ENCODE measurements around the gene VGLL4.
"Not testable (repeated sequence)": the region's sequence is repeated elsewhere in the genome, so short reads cannot be mapped to it uniquely, and the experiment has no call there.

VGLL4 gene

GRCh38 chr3:11601446-11602238 lies 42.1 kb downstream of the VGLL4 start:
- H3K9me3 ChIP-seq (ENCODE audit: insufficient read depth, low read depth, low read length) = no peaks in the 10 kb centered on the region
- H3K9ac ChIP-seq (ENCODE audit: low read depth, low read length, poor library complexity, severe bottlenecking) = no peak overlapping the region
- H3K4me2 ChIP-seq (ENCODE audit: low read depth, low read length, poor library complexity, severe bottlenecking) = no peak overlapping the region
- no peaks in the 10 kb centered on the region for H3F3A ChIP-seq (ENCODE audit: low read depth)
- TF ChIP-seq CTCF (conservative IDR thresholded peaks at IDR 0.05; ENCODE audit: low read length) (no peak), EZH2phosphoT487 (IDR thresholded peaks at IDR 0.05; ENCODE audit: borderline replicate concordance) (no peak)
- no peak overlapping the region for H3K4me3 ChIP-seq (ENCODE audit: low read length, poor library complexity, severe bottlenecking)
- peaks cover 93% of the 10 kb centered on the region for H4K20me1 ChIP-seq (ENCODE audit: insufficient read depth, low read length, poor library complexity, severe bottlenecking)
- H3K9me2 ChIP-seq (replicated peaks; ENCODE audit: low read depth, low read length) = no peaks in the 10 kb centered on the region
- no peaks in the 10 kb centered on the region for H3K27me3 ChIP-seq (ENCODE audit: insufficient read depth, low read length, poor library complexity, severe bottlenecking)
- H2AFZ ChIP-seq (ENCODE audit: low read length) = no peak overlapping the region
- H3K36me3 ChIP-seq (ENCODE audit: insufficient read depth, low read length) = peaks cover 69% of the 10 kb centered on the region
- no peaks in the 10 kb centered on the region for H3K4me1 ChIP-seq (ENCODE audit: insufficient read depth, low read length, poor library complexity, severe bottlenecking)
- peaks cover 97% of the 10 kb centered on the region for H3K79me2 ChIP-seq (ENCODE audit: insufficient read depth, low read length)

- H3K9me2 ChIP-seq (replicated peaks; ENCODE audit: low read depth, low read length) = no peaks in the 10 kb centered on the region
- TF ChIP-seq CTCF (conservative IDR thresholded peaks at IDR 0.05; ENCODE audit: low read length) (no peak), EZH2phosphoT487 (IDR thresholded peaks at IDR 0.05; ENCODE audit: borderline replicate concordance) (no peak)
- H3F3A ChIP-seq (ENCODE audit: low read depth) = no peaks in the 10 kb centered on the region
- H2AFZ ChIP-seq (ENCODE audit: low read length) = no peak overlapping the region
- H3K27me3 ChIP-seq (ENCODE audit: insufficient read depth, low read length, poor library complexity, severe bottlenecking) = no peaks in the 10 kb centered on the region
- peaks cover 92% of the 10 kb centered on the region for H4K20me1 ChIP-seq (ENCODE audit: insufficient read depth, low read length, poor library complexity, severe bottlenecking)
- no peak overlapping the region for H3K4me3 ChIP-seq (ENCODE audit: low read length, poor library complexity, severe bottlenecking)
- H3K36me3 ChIP-seq (ENCODE audit: insufficient read depth, low read length) = peaks cover 71% of the 10 kb centered on the region
- H3K4me2 ChIP-seq (ENCODE audit: low read depth, low read length, poor library complexity, severe bottlenecking) = no peak overlapping the region
- H3K79me2 ChIP-seq (ENCODE audit: insufficient read depth, low read length) = peaks cover 96% of the 10 kb centered on the region
- no peaks in the 10 kb centered on the region for H3K9me3 ChIP-seq (ENCODE audit: insufficient read depth, low read depth, low read length)
- no peak overlapping the region for H3K9ac ChIP-seq (ENCODE audit: low read depth, low read length, poor library complexity, severe bottlenecking)
- H3K4me1 ChIP-seq (ENCODE audit: insufficient read depth, low read length, poor library complexity, severe bottlenecking) = no peaks in the 10 kb centered on the region
Measured at GRCh38 chr3:11600501-11601282, 43.0 kb downstream of the VGLL4 start.

- Histone ChIP-seq H3K9me3 (ENCODE audit: insufficient read depth, low read depth, low read length) (no peaks in the 10 kb centered on the region), H3K4me1 (ENCODE audit: insufficient read depth, low read length, poor library complexity, severe bottlenecking) (no peaks in the 10 kb centered on the region), H3K27me3 (ENCODE audit: insufficient read depth, low read length, poor library complexity, severe bottlenecking) (no peaks in the 10 kb centered on the region), H2AFZ (ENCODE audit: low read length) (no peak overlapping the region), H3K4me2 (ENCODE audit: low read depth, low read length, poor library complexity, severe bottlenecking) (no peak overlapping the region), H3K36me3 (ENCODE audit: insufficient read depth, low read length) (peaks cover 78% of the 10 kb centered on the region), H3K9ac (ENCODE audit: low read depth, low read length, poor library complexity, severe bottlenecking) (no peak overlapping the region), H3F3A (ENCODE audit: low read depth) (no peaks in the 10 kb centered on the region), H3K4me3 (ENCODE audit: low read length, poor library complexity, severe bottlenecking) (no peak overlapping the region), H3K9me2 (replicated peaks; ENCODE audit: low read depth, low read length) (no peaks in the 10 kb centered on the region), H3K79me2 (ENCODE audit: insufficient read depth, low read length) (peaks cover 94% of the 10 kb centered on the region), H4K20me1 (ENCODE audit: insufficient read depth, low read length, poor library complexity, severe bottlenecking) (peaks cover 85% of the 10 kb centered on the region)
- TF ChIP-seq EZH2phosphoT487 (IDR thresholded peaks at IDR 0.05; ENCODE audit: borderline replicate concordance) (no peak), CTCF (conservative IDR thresholded peaks at IDR 0.05; ENCODE audit: low read length) (no peak)
Measured at GRCh38 chr3:11596387-11596786, 47.3 kb downstream of the VGLL4 start.

- Histone ChIP-seq H3K36me3 (ENCODE audit: insufficient read depth, low read length) (peaks cover 78% of the 10 kb centered on the region), H4K20me1 (ENCODE audit: insufficient read depth, low read length, poor library complexity, severe bottlenecking) (peaks cover 86% of the 10 kb centered on the region), H3K79me2 (ENCODE audit: insufficient read depth, low read length) (peaks cover 94% of the 10 kb centered on the region)
- not testable (repeated sequence) for H3K27me3 ChIP-seq (ENCODE audit: insufficient read depth, low read length, poor library complexity, severe bottlenecking); H3K9ac ChIP-seq (ENCODE audit: low read depth, low read length, poor library complexity, severe bottlenecking); H3K4me1 ChIP-seq (ENCODE audit: insufficient read depth, low read length, poor library complexity, severe bottlenecking); H3K4me2 ChIP-seq (ENCODE audit: low read depth, low read length, poor library complexity, severe bottlenecking); H2AFZ ChIP-seq (ENCODE audit: low read length); H3K9me2 ChIP-seq (replicated peaks; ENCODE audit: low read depth, low read length); H3K9me3 ChIP-seq (ENCODE audit: insufficient read depth, low read depth, low read length); H3K4me3 ChIP-seq (ENCODE audit: low read length, poor library complexity, severe bottlenecking); H3F3A ChIP-seq (ENCODE audit: low read depth)
Measured at GRCh38 chr3:11595024-11595423, 48.7 kb downstream of the VGLL4 start.

Data from Loucy (cell line).